H1 (cell line): ENCODE results near the gene MOG. TPM values are rescaled to one million over a fixed set of nuclear protein-coding genes. Genes with fewer than 3 reads are reported as not detected.
A peak's percentile ranks its signal among the peaks of the same experiment; 100 is the strongest.

Experiments used
- CTCF ChIA-PET: fragments of 300-600 bp; sonication (Branson Sonifier 250); formaldehyde crosslinking; loops from one replicate; lab custom pipeline; 2021; ENCODE audit not compliant: partially characterized antibody; lab: Charles Lee
- POLR2A ChIA-PET: fragments of 300-600 bp; sonication (Branson Sonifier 250); formaldehyde crosslinking; loops from one replicate; lab custom pipeline; 2021; ENCODE audit warnings: inconsistent platforms; ENCODE audit not compliant: partially characterized antibody; lab: Charles Lee
- DNase-seq, 2 experiments: peaks; one replicate each; pipeline versions ENCODE4 v3.0.0 to v3.0.0-alpha.2; 2010 to 2022; ENCODE audit warnings: low spot score in 2 of 2, low read depth in 1 of 2, mixed read lengths in 1 of 2
- FAIRE-seq: peaks from 2 replicates; lab custom pipeline; 2011; peaks lifted over from hg19 to GRCh38; lab: Jason Lieb, UNC
- H2AFZ ChIP-seq: 2 replicates; pipeline ENCODE4 v1.8.1; 2012; ENCODE audit warnings: low read length, inconsistent platforms
- H2AK5ac ChIP-seq: 2 replicates; pipeline ENCODE4 v1.6.1; 2013; ENCODE audit warnings: low read depth, low read length
- H2BK120ac ChIP-seq: replicated peaks from 2 replicates; pipeline ENCODE3; 2013; ENCODE audit warnings: low read depth, low read length, inconsistent platforms
- H2BK12ac ChIP-seq: 2 replicates; pipeline ENCODE4 v1.6.1; 2013; ENCODE audit warnings: low read depth, low read length
- H2BK15ac ChIP-seq: 2 replicates; pipeline ENCODE4 v1.6.1; 2013; ENCODE audit warnings: low read length
- H2BK20ac ChIP-seq: 2 replicates; pipeline ENCODE4 v1.6.1; 2013; ENCODE audit warnings: low read length
- H2BK5ac ChIP-seq: 2 replicates; pipeline ENCODE4 v1.6.1; 2013; ENCODE audit warnings: low read depth, low read length
- H3K14ac ChIP-seq: 2 replicates; pipeline ENCODE4 v1.6.1; 2013; ENCODE audit warnings: inconsistent platforms; ENCODE audit not compliant: insufficient read length
- H3K18ac ChIP-seq: 2 replicates; pipeline ENCODE4 v1.6.1; 2013; ENCODE audit warnings: low read length; ENCODE audit errors: extremely low read depth
- H3K23ac ChIP-seq: 2 replicates; pipeline ENCODE4 v1.6.1; 2013; ENCODE audit warnings: inconsistent platforms; ENCODE audit not compliant: insufficient read length
- H3K23me2 ChIP-seq: 2 replicates; pipeline ENCODE4 v1.6.1; 2013; ENCODE audit warnings: low read depth, low read length
- H3K27ac ChIP-seq: 2 replicates; pipeline ENCODE4 v1.6.1; 2011; ENCODE audit warnings: low read depth, low read length, inconsistent platforms
- H3K27me3 ChIP-seq, 4 experiments: replicated peaks in 1 of 4; 1 replicate in 1 of 4; 2 replicates in 3 of 4; pipeline versions ENCODE4 v1.6.1 to v1.8.1; 2011 to 2013; ENCODE audit warnings: low read length in 3 of 4, mild to moderate bottlenecking in 3 of 4, inconsistent platforms in 2 of 4, mixed read lengths in 2 of 4, moderate library complexity in 1 of 4; ENCODE audit not compliant: control insufficient read depth in 3 of 4, insufficient read depth in 3 of 4; ENCODE audit errors: extremely low read depth in 1 of 4
- H3K36me3 ChIP-seq, 4 experiments: 2 replicates each; pipeline versions ENCODE4 v1.6.1 to v1.8.1; 2011 to 2013; ENCODE audit warnings: mild to moderate bottlenecking in 4 of 4, low read length in 3 of 4, moderate library complexity in 2 of 4, control low read depth in 1 of 4, inconsistent platforms in 1 of 4; ENCODE audit not compliant: insufficient read depth in 4 of 4, control insufficient read depth in 2 of 4
- H3K4ac ChIP-seq: replicated peaks from 2 replicates; pipeline ENCODE3; 2013; ENCODE audit warnings: low read length, low read depth, mixed read lengths, inconsistent platforms; ENCODE audit not compliant: insufficient read length
- H3K4me1 ChIP-seq, 4 experiments: replicated peaks in 1 of 4; 1 replicate in 1 of 4; 2 replicates in 3 of 4; pipeline versions ENCODE4 v1.6.1 to v1.8.1; 2011 to 2013; ENCODE audit warnings: low read length in 3 of 4, inconsistent platforms in 2 of 4, mixed read lengths in 1 of 4; ENCODE audit not compliant: insufficient read depth in 4 of 4, control insufficient read depth in 3 of 4
- H3K4me2 ChIP-seq, 2 experiments: 2 replicates each; pipeline versions ENCODE4 v1.6.1 to v1.8.1; 2011 to 2013; ENCODE audit warnings: low read depth in 2 of 2, low read length in 2 of 2, control low read depth in 1 of 2, inconsistent platforms in 1 of 2, mild to moderate bottlenecking in 1 of 2; ENCODE audit not compliant: insufficient read depth in 1 of 2
- H3K4me3 ChIP-seq, 4 experiments: fragments of 200-600, 300-600 bp in 1 of 4; sonication (generic), shearing (Covaris generic), sonication (Bioruptor Twin) in 1 of 4; 2 replicates each; pipeline versions ENCODE4 v1.5.1 to v1.8.1; 2011 to 2016; ENCODE audit warnings: low read length in 4 of 4, low read depth in 3 of 4, control low read depth in 2 of 4, inconsistent platforms in 2 of 4, mild to moderate bottlenecking in 2 of 4, mixed read lengths in 1 of 4, moderate library complexity in 1 of 4; ENCODE audit not compliant: insufficient read depth in 2 of 4; ENCODE audit errors: extremely low read depth in 1 of 4
- H3K56ac ChIP-seq: replicated peaks from 2 replicates; pipeline ENCODE3; 2013; ENCODE audit warnings: low read depth, mild to moderate bottlenecking, mixed read lengths, low read length, inconsistent platforms; ENCODE audit not compliant: insufficient read length
- H3K79me1 ChIP-seq: 2 replicates; pipeline ENCODE4 v1.6.1; 2013; ENCODE audit warnings: low read depth, low read length, control low read depth
- H3K79me2 ChIP-seq, 2 experiments: 2 replicates each; pipeline versions ENCODE4 v1.6.1 to v1.8.1; 2012 to 2013; ENCODE audit warnings: low read length in 2 of 2, mild to moderate bottlenecking in 2 of 2, inconsistent platforms in 1 of 2; ENCODE audit not compliant: insufficient read depth in 2 of 2, control insufficient read depth in 1 of 2
- H3K9ac ChIP-seq, 4 experiments: replicated peaks in 1 of 4; 1 replicate in 1 of 4; 2 replicates in 3 of 4; pipeline versions ENCODE4 v1.6.1 to v1.8.1; 2011 to 2013; ENCODE audit warnings: low read depth in 3 of 4, low read length in 3 of 4, control low read depth in 2 of 4, mild to moderate bottlenecking in 2 of 4, moderate library complexity in 2 of 4, inconsistent platforms in 1 of 4; ENCODE audit errors: extremely low read depth in 1 of 4
- H3K9me3 ChIP-seq, 2 experiments: 2 replicates each; pipeline versions ENCODE4 v1.6.1 to v1.8.1; 2012 to 2013; ENCODE audit warnings: mild to moderate bottlenecking in 2 of 2, moderate library complexity in 2 of 2, control low read depth in 1 of 2, inconsistent platforms in 1 of 2, low read depth in 1 of 2, low read length in 1 of 2, mixed read lengths in 1 of 2; ENCODE audit not compliant: insufficient read depth in 2 of 2
- H4K20me1 ChIP-seq, 2 experiments: replicated peaks in 1 of 2; 2 replicates each; pipeline versions ENCODE3 to v1.8.1; 2011 to 2013; ENCODE audit warnings: inconsistent platforms in 2 of 2, low read length in 2 of 2, mild to moderate bottlenecking in 1 of 2; ENCODE audit not compliant: insufficient read depth in 2 of 2, control insufficient read depth in 1 of 2
- H4K5ac ChIP-seq: 2 replicates; pipeline ENCODE4 v1.6.1; 2013; ENCODE audit warnings: low read length, low read depth, mixed read lengths, inconsistent platforms; ENCODE audit not compliant: insufficient read length
- H4K8ac ChIP-seq: 2 replicates; pipeline ENCODE4 v1.8.0; 2013; ENCODE audit warnings: mild to moderate bottlenecking, moderate library complexity, low read length, inconsistent platforms; ENCODE audit not compliant: insufficient read depth; ENCODE audit errors: extremely low read depth
- H4K91ac ChIP-seq: replicated peaks from 2 replicates; pipeline ENCODE3; 2013; ENCODE audit warnings: low read length, mixed read lengths, inconsistent platforms; ENCODE audit not compliant: insufficient read length
- ATF3 ChIP-seq: IDR thresholded peaks from 2 replicates; pipeline ENCODE4 v1.6.1; 2011; ENCODE audit warnings: low read depth, mild to moderate bottlenecking, low read length; ENCODE audit not compliant: insufficient read depth
- CHD1 ChIP-seq: IDR thresholded peaks from 2 replicates; pipeline ENCODE4 v1.6.1; 2012; ENCODE audit warnings: low read depth, low read length, improper control_type of control experiment
- HDAC6 ChIP-seq: IDR thresholded peaks from one replicate; pipeline ENCODE4 v1.7.1; 2012; ENCODE audit warnings: low read depth, mild to moderate bottlenecking, inconsistent platforms, low read length, moderate library complexity
- KDM5A ChIP-seq: fragments of 200-600 bp; IDR thresholded peaks from 2 replicates; pipeline ENCODE4 v1.7.1; 2012; ENCODE audit warnings: mild to moderate bottlenecking, low read length, inconsistent platforms, mixed read lengths
- SAP30 ChIP-seq: fragments of 300-600 bp; sonication (generic); IDR thresholded peaks from 2 replicates; pipeline ENCODE4 v1.7.1; 2012; ENCODE audit warnings: low read length, moderate library complexity, mild to moderate bottlenecking, inconsistent platforms; ENCODE audit not compliant: insufficient read depth, insufficient replicate concordance
- SRF ChIP-seq: IDR thresholded peaks from 2 replicates; pipeline ENCODE4 v1.6.1; 2011; ENCODE audit warnings: mild to moderate bottlenecking, low read depth, low read length, moderate library complexity
- WGBS, 2 experiments: shearing (Covaris generic) in 1 of 2; methylation state at CpG; one replicate each; pipeline versions ENCODE4 v1.1.6 to v1.1.7; 2013 to 2015; ENCODE audit warnings: low lambda C conversion rate in 2 of 2, mixed read lengths in 2 of 2, inconsistent platforms in 1 of 2, low coverage in 1 of 2, missing lambda C conversion rate in 1 of 2; ENCODE audit not compliant: insufficient replicate concordance in 2 of 2, insufficient coverage in 1 of 2, insufficient read length in 1 of 2; ENCODE audit errors: extremely low coverage in 1 of 2, missing lambda C conversion rate in 1 of 2; 5-methylcytosine and 5-hydroxymethylcytosine counted together
- long read RNA-seq, 2 experiments: library from RNA in 1 of 2; library from capped mRNA in 1 of 2; stranded (forward); transcript quantifications; one replicate each; pipeline ENCODE4 v2.0.0, GENCODE V29; 2021; ENCODE audit warnings: inconsistent platforms in 1 of 2
- polyA minus RNA-seq, 3 experiments: library from RNA; depleted of rRNA, polyadenylated mRNA; stranded (reverse); fragments of >200 nt; gene quantifications; 1 replicate in 2 of 3; 2 replicates in 1 of 3; pipeline ENCODE4 v1.2.3, GENCODE V29; 2011
- polyA plus RNA-seq, 7 experiments: library from polyadenylated mRNA; depleted of rRNA in 3 of 7; stranded (reverse) in 5 of 7; unstranded in 2 of 7; fragments of >200 nt in 5 of 7; fragments of 200-250 nt in 2 of 7; gene quantifications; 1 replicate in 5 of 7; 2 replicates in 1 of 7; 4 replicates in 1 of 7; pipeline versions ENCODE4 v1.2.1 to v1.2.3, GENCODE V29; 2011 to 2013; ENCODE audit warnings: missing spikeins in 2 of 7, mixed read lengths in 2 of 7
- total RNA-seq: library from RNA; stranded (reverse); fragmentation: NEBNext Ultra II Directional; extraction: Animal tissue kit (Norgen Biotek cat#: 25700); gene quantifications from 2 replicates; pipeline ENCODE4 v1.2.1, GENCODE V29; 2021

The MOG gene
- total RNA-seq (0.31 and 0.86 TPM in 2 replicates), polyA plus RNA-seq (2011; rRNA removed) (0.17 and 0.19 TPM in 2 replicates), polyA minus RNA-seq (2011; rRNA and poly(A)+ RNA removed) (0.07 and 0.47 TPM in 2 replicates)
- polyA plus RNA-seq (2011; cell fraction: cytosol; rRNA removed) = 0.43 TPM
- 0.36 TPM for polyA plus RNA-seq (2011; cell fraction: nucleus; rRNA removed)
- 0.19 to 0.36 TPM (median 0.33 TPM) in 4 replicates for polyA plus RNA-seq (2012, experiment 1 of 2)
- polyA plus RNA-seq (2012, experiment 2 of 2) = 0.28 TPM
- 0.26 TPM for polyA plus RNA-seq (2013, experiment 1 of 2)
- 0.35 TPM for polyA plus RNA-seq (2013, experiment 2 of 2)
- polyA minus RNA-seq (2011; cell fraction: cytosol; rRNA and poly(A)+ RNA removed) = not detected
- polyA minus RNA-seq (2011; cell fraction: nucleus; rRNA and poly(A)+ RNA removed) = 1.6 TPM
- long read RNA-seq, experiment 1 = 0 reads
- long read RNA-seq, experiment 2 = 0 reads

- TF ChIP-seq ATF3 (no peak), SRF (no peak), CHD1 (no peak), SAP30 (no peak), KDM5A (no peak), HDAC6 (no peak)
- no peak within 1 kb of the TSS for H3K56ac ChIP-seq
- no peaks in the 10 kb centered on the region for H3K23me2 ChIP-seq
- no peaks in the 10 kb centered on the region for H3K79me1 ChIP-seq
- no peaks in the 10 kb centered on the region for H3K36me3 ChIP-seq
- POLR2A ChIA-PET = interaction anchor here (0.7 to 2.1 kb wide), 3 partner anchors 10 to 31 kb away, joined by 3 to 15 read pairs (median 4); no protein-coding TSS in a partner anchor
- peak within 1 kb of the TSS; percentile 95 for H2BK20ac ChIP-seq
- no peak within 1 kb of the TSS for H2AK5ac ChIP-seq
- FAIRE-seq (no peak), DNase-seq (no peak)
- H4K5ac ChIP-seq = no peak within 1 kb of the TSS
- no peaks in the 10 kb centered on the region for H3K9me3 ChIP-seq
- WGBS, 2 experiments = 95% methylated on average over 4 of the region's 4 CpGs; no CpG with 5 or more reads in 1 of the 2 experiments
- peak within 1 kb of the TSS; percentile 71; the same call in 1 of the 2 replicates for H2AFZ ChIP-seq
- peak within 1 kb of the TSS; percentile 62; the same call in 1 of the 2 replicates for H3K18ac ChIP-seq
- H2BK120ac ChIP-seq = no peak within 1 kb of the TSS
- H3K23ac ChIP-seq = no peak within 1 kb of the TSS
- H4K91ac ChIP-seq = peak within 1 kb of the TSS; percentile 95
- no peaks in the 10 kb centered on the region for H4K20me1 ChIP-seq
- peak within 1 kb of the TSS; percentile 73; the same call in 1 of the 2 replicates for H2BK5ac ChIP-seq
- H3K4me1 ChIP-seq = peaks cover 5 to 13% (median 11%) of the 10 kb centered on the region in 4 experiments
- H3K79me2 ChIP-seq = no peaks in the 10 kb centered on the region
- peak within 1 kb of the TSS; percentile 94 for H2BK12ac ChIP-seq
- no peak within 1 kb of the TSS for H3K27ac ChIP-seq
- no peaks in the 10 kb centered on the region for H3K27me3 ChIP-seq
- H3K9ac ChIP-seq = no peak within 1 kb of the TSS
- no peak within 1 kb of the TSS for H3K14ac ChIP-seq
- no peak within 1 kb of the TSS for H3K4ac ChIP-seq
- no peak within 1 kb of the TSS for H4K8ac ChIP-seq
- peak within 1 kb of the TSS; percentile 92 for H2BK15ac ChIP-seq
- CTCF ChIA-PET = interaction anchor here (3.1 to 24.4 kb wide), 5 partner anchors 10 to 40 kb away, joined by 16 to 658 read pairs (median 502); partner anchors contain the start of genes GABBR1 and ZFP57
- no peak within 1 kb of the TSS for H3K4me2 ChIP-seq
- H3K4me3 ChIP-seq = no peak within 1 kb of the TSS
Measured at GRCh38 chr6:29656798-29657197, at the start of gene MOG. MOG (plus strand) TSS chr6:29657092; CDS start chr6:29657210, 118 bp downstream.
